ENCODE results near the gene TNPO1. TPM values are rescaled to one million over a fixed set of nuclear protein-coding genes. Genes with fewer than 3 reads are reported as not detected.

TNPO1 gene
- total and polyA plus RNA-seq, 4 donors: 49.9 to 181 (median 124) TPM

DNA sequence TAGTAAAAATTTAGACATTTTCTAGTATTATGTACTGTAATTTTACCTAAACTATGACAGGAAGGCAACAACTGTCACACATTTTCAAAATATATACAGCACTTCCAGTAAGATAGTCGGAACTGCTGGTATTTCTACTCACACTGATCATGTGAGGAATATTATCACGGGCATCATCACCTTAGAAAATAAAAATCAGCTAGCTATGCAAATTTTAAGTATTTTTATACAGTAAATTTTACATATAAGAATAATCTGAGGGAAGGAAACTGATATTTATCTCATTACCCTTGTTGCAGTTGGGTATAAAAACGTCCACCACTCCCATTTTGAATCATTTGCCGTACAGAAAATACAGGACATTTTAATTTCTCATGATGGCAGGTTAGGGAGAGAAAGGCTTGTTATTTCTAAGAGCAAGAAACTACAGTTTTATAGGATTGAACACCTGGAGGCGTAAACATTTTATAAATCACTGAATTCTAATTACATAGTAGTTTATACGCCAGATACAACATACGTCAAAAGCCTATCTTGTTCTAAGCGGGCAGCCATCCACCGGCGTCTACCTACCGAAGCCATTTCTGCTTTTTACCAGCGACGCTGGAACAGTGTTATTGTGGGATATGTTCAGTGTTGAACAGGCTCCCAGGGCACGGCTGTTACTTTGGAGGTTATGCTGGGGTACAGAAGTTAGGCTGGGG, 729 bp upstream of the TNPO1 start:
- peak in 2 of 6 donors; percentile 64 to 87 for DNase-seq (ENCODE audit: low read depth in 4 of 6, low spot score in 6 of 6)
- 2% methylated on average over 7 of the region's 14 CpGs for WGBS (ENCODE audit: insufficient coverage)
- H3K4me1 ChIP-seq (ENCODE audit: control insufficient read depth, insufficient read depth, low read length): no peaks in the 10 kb centered on the region
- no peaks in the 10 kb centered on the region for H3K27me3 ChIP-seq (ENCODE audit: control insufficient read depth, insufficient read depth, low read length)
- H3K36me3 ChIP-seq (ENCODE audit: control insufficient read depth, insufficient read depth, low read length): no peaks in the 10 kb centered on the region
- no peaks in the 10 kb centered on the region for H3K9me3 ChIP-seq (ENCODE audit: control insufficient read depth, insufficient read depth, low read length)
- H3K27ac ChIP-seq (ENCODE audit: low read depth, low read length): peak overlapping the region; percentile 99
- peak overlapping the region; percentile 87 for H3K4me3 ChIP-seq (ENCODE audit: low read depth, low read length)

DNA sequence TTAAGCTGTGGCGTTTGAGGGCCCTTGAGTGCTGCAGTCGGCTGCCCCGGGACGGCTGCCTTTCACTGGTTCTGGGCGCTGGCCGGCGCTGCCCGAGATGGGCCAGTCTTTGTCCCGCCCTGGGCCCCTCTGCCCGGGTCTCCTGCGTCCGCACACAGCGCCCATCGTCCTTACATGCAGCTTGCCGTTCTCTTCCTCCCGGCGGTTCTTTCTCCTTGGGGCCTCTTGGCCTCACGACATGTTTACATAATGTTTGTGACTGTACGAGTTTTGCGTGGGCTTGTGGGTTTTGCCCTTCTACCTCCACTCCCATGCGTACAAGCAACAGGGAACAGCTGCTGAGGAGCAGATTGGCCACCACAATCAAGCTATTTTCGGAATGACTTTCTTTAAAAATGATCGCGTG, 618 bp downstream of the TNPO1 start:
- H3K4me3 ChIP-seq (ENCODE audit: low read depth, low read length): peak overlapping the region; percentile 87
- WGBS (ENCODE audit: insufficient coverage): under 1% methylated on average over 17 of the region's 24 CpGs
- H3K36me3 ChIP-seq (ENCODE audit: control insufficient read depth, insufficient read depth, low read length): no peaks in the 10 kb centered on the region
- H3K27me3 ChIP-seq (ENCODE audit: control insufficient read depth, insufficient read depth, low read length): no peaks in the 10 kb centered on the region
- H3K4me1 ChIP-seq (ENCODE audit: control insufficient read depth, insufficient read depth, low read length): no peaks in the 10 kb centered on the region
- DNase-seq (ENCODE audit: low read depth in 4 of 6, low spot score in 6 of 6): peak in 5 of 6 donors; percentile 32 to 83 (median 67)
- H3K27ac ChIP-seq (ENCODE audit: low read depth, low read length): peak overlapping the region; percentile 99
- H3K9me3 ChIP-seq (ENCODE audit: control insufficient read depth, insufficient read depth, low read length): no peaks in the 10 kb centered on the region

DNA sequence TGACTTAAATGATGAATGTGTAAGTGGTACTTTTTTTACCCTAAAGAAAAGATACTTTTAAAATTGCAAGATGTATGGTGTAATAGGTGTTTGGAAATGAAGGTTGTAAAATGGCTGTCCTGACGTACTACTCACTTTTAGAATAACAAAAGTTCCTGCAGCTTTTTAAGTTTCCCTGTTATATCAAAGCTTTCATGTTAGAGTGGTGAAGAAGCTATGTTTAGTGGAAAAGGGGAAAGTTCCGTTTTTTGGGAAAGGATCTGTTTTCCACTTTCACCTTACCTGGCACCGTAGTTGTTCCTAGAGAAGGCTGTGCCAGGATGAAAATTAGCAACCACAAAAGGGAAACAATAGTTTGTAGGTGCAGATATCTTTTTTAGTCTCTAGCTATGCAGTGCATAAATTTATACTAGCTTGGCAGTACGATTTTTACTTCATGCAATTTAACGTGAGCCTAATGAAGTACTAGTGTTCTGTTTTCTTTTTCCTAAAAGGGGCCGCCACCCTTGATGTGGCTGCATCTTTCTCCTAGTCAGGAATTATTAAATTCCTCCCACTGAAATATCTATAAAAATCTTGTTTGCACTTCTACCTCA, 1.3 kb downstream of the TNPO1 start:
- H3K27ac ChIP-seq (ENCODE audit: low read depth, low read length): peak overlapping the region; percentile 99
- H3K27me3 ChIP-seq (ENCODE audit: control insufficient read depth, insufficient read depth, low read length): no peaks in the 10 kb centered on the region
- peak overlapping the region; percentile 87 for H3K4me3 ChIP-seq (ENCODE audit: low read depth, low read length)
- no CpG with 5 or more reads among the region's 6 CpGs for WGBS (ENCODE audit: insufficient coverage)
- DNase-seq (ENCODE audit: low read depth in 4 of 6, low spot score in 6 of 6): peak in 4 of 6 donors; percentile 22 to 62 (median 51)
- no peaks in the 10 kb centered on the region for H3K9me3 ChIP-seq (ENCODE audit: control insufficient read depth, insufficient read depth, low read length)
- no peaks in the 10 kb centered on the region for H3K4me1 ChIP-seq (ENCODE audit: control insufficient read depth, insufficient read depth, low read length)
- H3K36me3 ChIP-seq (ENCODE audit: control insufficient read depth, insufficient read depth, low read length): no peaks in the 10 kb centered on the region

DNA sequence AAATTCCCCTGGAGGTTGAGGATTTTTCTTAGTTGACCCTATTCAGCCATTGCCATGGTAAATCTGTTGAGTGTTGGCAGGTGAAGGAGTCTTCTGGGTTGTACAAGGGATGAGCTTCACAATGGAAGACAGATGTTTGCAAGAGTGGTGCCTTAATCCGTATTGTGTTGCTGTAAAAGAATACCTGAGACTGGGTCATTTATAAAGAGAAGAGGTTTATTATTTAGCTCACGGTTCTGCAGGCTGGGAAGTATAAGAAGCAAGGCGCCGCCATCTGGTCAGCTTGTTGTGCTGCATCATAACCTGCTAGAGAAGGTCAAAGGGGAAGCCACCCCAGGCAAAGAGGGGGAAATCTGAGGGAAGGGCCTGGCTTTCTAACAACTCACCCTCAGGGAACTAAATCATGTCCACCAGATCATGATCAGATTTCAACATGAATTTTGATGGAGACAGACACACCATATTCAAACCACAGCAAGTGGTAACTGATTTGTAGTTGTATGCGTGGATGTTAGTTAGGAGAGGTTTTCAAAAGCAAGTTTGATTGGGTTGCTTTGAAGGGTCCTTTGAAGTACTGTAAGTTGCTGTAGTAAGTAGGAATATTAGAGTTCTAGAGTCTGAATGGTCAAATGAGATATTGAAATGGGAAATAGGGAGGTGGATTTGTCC, 2.5 kb downstream of the TNPO1 start:
- H3K4me3 ChIP-seq (ENCODE audit: low read depth, low read length): peak overlapping the region; percentile 87
- no peaks in the 10 kb centered on the region for H3K4me1 ChIP-seq (ENCODE audit: control insufficient read depth, insufficient read depth, low read length)
- H3K36me3 ChIP-seq (ENCODE audit: control insufficient read depth, insufficient read depth, low read length): no peaks in the 10 kb centered on the region
- peak overlapping the region; percentile 99 for H3K27ac ChIP-seq (ENCODE audit: low read depth, low read length)
- no peaks in the 10 kb centered on the region for H3K27me3 ChIP-seq (ENCODE audit: control insufficient read depth, insufficient read depth, low read length)
- WGBS (ENCODE audit: insufficient coverage): 33% methylated on average over 3 of the region's 5 CpGs
- no peaks in the 10 kb centered on the region for H3K9me3 ChIP-seq (ENCODE audit: control insufficient read depth, insufficient read depth, low read length)
- DNase-seq (ENCODE audit: low read depth in 4 of 6, low spot score in 6 of 6): peak in 4 of 6 donors; percentile 50 to 93 (median 66)

DNA sequence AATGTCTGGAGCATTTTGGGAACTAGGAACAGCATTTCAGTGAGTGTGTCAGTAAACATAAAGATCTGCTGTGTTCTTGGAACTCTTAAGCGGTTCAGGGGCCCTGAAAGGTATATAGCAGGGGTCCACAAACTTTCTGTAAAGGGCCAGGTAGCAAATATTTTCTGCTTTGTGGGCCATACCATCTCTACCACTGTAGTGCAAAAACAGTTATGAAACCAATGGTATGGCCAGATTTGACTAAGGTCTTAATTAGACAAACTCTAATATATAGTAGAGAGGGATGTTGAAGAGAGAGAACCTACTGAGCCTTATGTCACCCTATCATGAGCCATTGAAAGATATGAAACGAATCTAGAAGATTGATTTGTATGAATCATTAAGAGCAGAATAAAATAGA, 5.3 kb downstream of the TNPO1 start:
- Histone ChIP-seq H3K4me3 (ENCODE audit: low read depth, low read length) (no peak overlapping the region), H3K36me3 (ENCODE audit: control insufficient read depth, insufficient read depth, low read length) (no peaks in the 10 kb centered on the region), H3K27ac (ENCODE audit: low read depth, low read length) (no peak overlapping the region), H3K4me1 (ENCODE audit: control insufficient read depth, insufficient read depth, low read length) (no peaks in the 10 kb centered on the region), H3K27me3 (ENCODE audit: control insufficient read depth, insufficient read depth, low read length) (no peaks in the 10 kb centered on the region), H3K9me3 (ENCODE audit: control insufficient read depth, insufficient read depth, low read length) (no peaks in the 10 kb centered on the region)
- DNase-seq (ENCODE audit: low read depth in 4 of 6, low spot score in 6 of 6): no peak
- WGBS (ENCODE audit: insufficient coverage): 100% methylated on average over 1 of the region's 2 CpGs

DNA sequence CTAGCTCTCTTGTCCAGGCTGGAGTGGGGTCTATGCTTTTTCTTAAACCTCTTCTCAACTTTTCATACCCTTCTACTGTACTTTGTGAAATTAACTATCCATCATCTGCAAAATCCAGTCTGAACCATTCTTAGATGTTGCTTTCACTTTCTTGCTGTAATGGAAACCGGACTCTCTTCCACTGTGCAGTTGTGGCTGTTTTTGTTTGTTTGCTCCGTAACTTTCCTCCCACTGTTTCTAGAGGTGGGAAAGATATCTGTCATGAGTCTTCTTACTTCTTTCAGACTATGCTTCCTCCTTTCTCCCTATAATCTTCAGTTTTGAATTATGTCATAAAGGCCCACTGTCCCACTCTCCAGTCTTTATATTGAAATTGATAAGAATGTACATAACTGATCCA, 6.5 kb downstream of the TNPO1 start:
- Histone ChIP-seq H3K27me3 (ENCODE audit: control insufficient read depth, insufficient read depth, low read length) (no peaks in the 10 kb centered on the region), H3K27ac (ENCODE audit: low read depth, low read length) (no peak overlapping the region), H3K36me3 (ENCODE audit: control insufficient read depth, insufficient read depth, low read length) (no peaks in the 10 kb centered on the region), H3K4me1 (ENCODE audit: control insufficient read depth, insufficient read depth, low read length) (no peaks in the 10 kb centered on the region), H3K9me3 (ENCODE audit: control insufficient read depth, insufficient read depth, low read length) (no peaks in the 10 kb centered on the region), H3K4me3 (ENCODE audit: low read depth, low read length) (no peak overlapping the region)
- WGBS (ENCODE audit: insufficient coverage): no CpG with 5 or more reads among the region's 2 CpGs
- no peak for DNase-seq (ENCODE audit: low read depth in 4 of 6, low spot score in 6 of 6)

DNA sequence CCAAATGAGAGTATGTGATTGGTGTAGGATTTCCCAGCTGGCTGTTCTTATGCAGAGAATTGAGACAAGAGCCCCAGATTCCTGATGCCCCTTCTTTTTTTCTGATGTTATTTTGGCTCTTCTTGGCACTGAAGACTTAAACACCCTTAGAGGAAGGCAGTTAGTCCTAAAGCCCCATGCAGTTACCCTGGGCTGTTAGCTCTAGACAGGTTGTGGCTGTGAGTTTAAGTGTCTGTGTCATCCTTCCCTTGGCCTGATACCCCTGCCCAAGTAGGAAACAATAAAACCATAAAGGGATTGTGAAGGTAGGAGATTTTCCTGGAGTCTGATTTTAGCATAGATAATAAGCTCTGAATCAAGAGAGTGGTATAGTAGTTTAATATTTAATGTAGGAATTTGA, 13.2 kb downstream of the TNPO1 start:
- DNase-seq (ENCODE audit: low read depth in 4 of 6, low spot score in 6 of 6): no peak
- Histone ChIP-seq H3K4me1 (ENCODE audit: control insufficient read depth, insufficient read depth, low read length) (no peaks in the 10 kb centered on the region), H3K27me3 (ENCODE audit: control insufficient read depth, insufficient read depth, low read length) (no peaks in the 10 kb centered on the region), H3K4me3 (ENCODE audit: low read depth, low read length) (no peak overlapping the region), H3K27ac (ENCODE audit: low read depth, low read length) (no peak overlapping the region), H3K36me3 (ENCODE audit: control insufficient read depth, insufficient read depth, low read length) (no peaks in the 10 kb centered on the region), H3K9me3 (ENCODE audit: control insufficient read depth, insufficient read depth, low read length) (no peaks in the 10 kb centered on the region)

DNA sequence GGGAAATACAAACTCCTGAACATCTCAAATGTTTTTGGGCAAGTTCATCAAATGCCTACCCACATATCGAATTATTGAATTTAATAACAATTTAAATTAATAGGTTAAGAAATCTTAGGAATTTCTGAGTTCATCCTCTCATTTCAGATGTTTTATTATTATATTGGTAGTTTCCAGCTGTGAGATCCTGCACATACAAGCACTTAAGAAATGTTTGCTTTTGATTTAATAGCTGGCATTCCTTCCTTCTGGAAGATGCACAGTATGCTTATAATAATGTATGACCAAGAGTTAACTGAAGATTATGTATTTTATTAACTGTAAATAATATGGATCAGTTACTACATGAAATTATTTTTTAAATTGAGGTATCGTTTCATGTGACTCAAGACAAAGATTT, 13.9 kb downstream of the TNPO1 start:
- H3K27ac ChIP-seq (ENCODE audit: low read depth, low read length): no peak overlapping the region
- no CpG with 5 or more reads among the region's 2 CpGs for WGBS (ENCODE audit: insufficient coverage)
- no peaks in the 10 kb centered on the region for H3K4me1 ChIP-seq (ENCODE audit: control insufficient read depth, insufficient read depth, low read length)
- H3K36me3 ChIP-seq (ENCODE audit: control insufficient read depth, insufficient read depth, low read length): no peaks in the 10 kb centered on the region
- H3K27me3 ChIP-seq (ENCODE audit: control insufficient read depth, insufficient read depth, low read length): no peaks in the 10 kb centered on the region
- no peak overlapping the region for H3K4me3 ChIP-seq (ENCODE audit: low read depth, low read length)
- H3K9me3 ChIP-seq (ENCODE audit: control insufficient read depth, insufficient read depth, low read length): no peaks in the 10 kb centered on the region
- no peak for DNase-seq (ENCODE audit: low read depth in 4 of 6, low spot score in 6 of 6)

DNA sequence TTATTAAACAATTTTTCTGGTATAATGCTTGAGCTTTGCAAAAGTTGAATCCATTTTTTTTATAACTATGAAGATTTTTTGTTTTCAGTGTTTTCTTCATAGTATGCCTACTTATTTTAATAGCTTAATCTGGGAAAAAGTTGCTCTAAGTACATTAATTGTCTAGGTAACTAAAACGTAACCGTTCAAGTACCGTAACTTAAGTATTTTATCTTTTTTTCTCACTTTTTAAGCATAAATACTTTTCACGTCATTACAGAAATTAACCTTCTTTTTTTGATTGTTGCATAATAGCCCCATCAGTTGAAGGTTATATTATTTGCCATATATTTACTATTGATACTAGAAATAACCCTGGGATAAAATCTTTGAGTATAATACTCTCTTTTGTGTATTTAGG, 15.2 kb downstream of the TNPO1 start:
- no CpG with 5 or more reads among the region's 4 CpGs for WGBS (ENCODE audit: insufficient coverage)
- Histone ChIP-seq H3K36me3 (ENCODE audit: control insufficient read depth, insufficient read depth, low read length) (no peaks in the 10 kb centered on the region), H3K27me3 (ENCODE audit: control insufficient read depth, insufficient read depth, low read length) (no peaks in the 10 kb centered on the region), H3K4me3 (ENCODE audit: low read depth, low read length) (no peak overlapping the region), H3K4me1 (ENCODE audit: control insufficient read depth, insufficient read depth, low read length) (no peaks in the 10 kb centered on the region), H3K27ac (ENCODE audit: low read depth, low read length) (no peak overlapping the region), H3K9me3 (ENCODE audit: control insufficient read depth, insufficient read depth, low read length) (no peaks in the 10 kb centered on the region)
- DNase-seq (ENCODE audit: low read depth in 4 of 6, low spot score in 6 of 6): no peak

DNA sequence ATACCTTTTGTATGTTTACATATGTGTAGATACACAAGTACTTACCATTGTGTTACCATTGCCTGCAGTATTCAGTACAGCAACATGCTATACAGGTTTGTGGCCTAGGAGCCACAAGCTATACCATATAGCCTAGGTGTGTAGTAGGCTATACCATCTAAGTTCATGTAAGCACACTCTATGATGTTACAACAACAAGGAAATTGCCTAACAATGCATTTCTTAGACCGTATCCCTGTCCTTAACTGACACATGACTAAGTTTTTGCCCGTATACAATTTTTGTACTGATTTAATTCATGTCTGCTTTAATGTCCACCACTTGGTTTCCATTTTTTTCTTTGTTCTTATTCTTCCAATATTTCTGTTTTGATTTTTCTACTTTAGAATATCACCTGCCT, 18.5 kb downstream of the TNPO1 start:
- no peaks in the 10 kb centered on the region for H3K27me3 ChIP-seq (ENCODE audit: control insufficient read depth, insufficient read depth, low read length)
- DNase-seq (ENCODE audit: low read depth in 4 of 6, low spot score in 6 of 6): no peak
- no peak overlapping the region for H3K4me3 ChIP-seq (ENCODE audit: low read depth, low read length)
- no peak overlapping the region for H3K27ac ChIP-seq (ENCODE audit: low read depth, low read length)
- WGBS (ENCODE audit: insufficient coverage): 90% methylated on average over 2 of the region's 2 CpGs
- no peaks in the 10 kb centered on the region for H3K9me3 ChIP-seq (ENCODE audit: control insufficient read depth, insufficient read depth, low read length)
- H3K36me3 ChIP-seq (ENCODE audit: control insufficient read depth, insufficient read depth, low read length): no peaks in the 10 kb centered on the region
- H3K4me1 ChIP-seq (ENCODE audit: control insufficient read depth, insufficient read depth, low read length): no peaks in the 10 kb centered on the region

All from spinal cord (tissue), 10 donors.